ENCODE data around the gene CDC123.

DNA sequence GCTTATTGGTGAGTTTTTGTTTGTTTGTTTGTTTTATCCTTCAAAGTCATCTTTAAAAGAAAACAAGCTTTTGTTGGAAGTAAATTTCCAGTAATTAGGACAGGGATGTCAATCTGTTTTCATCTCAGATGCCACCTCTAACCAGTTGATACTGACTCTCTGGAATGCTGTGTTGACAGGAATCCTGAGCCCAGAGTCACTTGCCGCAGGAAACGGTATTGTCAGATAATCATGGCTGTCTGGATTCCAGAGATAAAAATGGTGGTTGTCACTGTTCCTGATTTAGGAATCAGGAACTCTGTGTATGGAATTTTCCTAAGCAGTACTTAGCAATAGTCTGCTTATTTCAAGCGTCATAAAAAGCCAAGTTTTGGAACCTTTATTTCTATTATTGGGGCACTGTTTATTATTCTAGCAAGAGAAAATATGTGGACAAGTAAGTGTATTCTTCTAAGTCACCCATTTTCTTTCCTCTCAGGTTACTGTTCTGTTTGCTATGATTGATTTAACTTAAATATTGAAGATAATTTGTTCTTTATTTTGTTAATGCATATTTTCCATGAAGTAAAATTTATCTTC is 39.2 kb downstream of the CDC123 start:
- no peak for TF ChIP-seq GATA3 (IDR thresholded peaks at IDR 0.05; ENCODE audit: low read depth, low read length)
- TF ChIP-seq GATA2 (IDR thresholded peaks at IDR 0.05; ENCODE audit: low read depth, low read length) = no peak
